ENCODE measurements around the gene DGLUCY. TPM values are rescaled to one million over a fixed set of nuclear protein-coding genes. Genes with fewer than 3 reads are reported as not detected.

The DGLUCY gene
- total and polyA plus RNA-seq, 4 donors, result 29.0 to 74.3 (median 52.1) TPM

GRCh38 chr14:91068642-91069041 lies 45.2 kb upstream of the DGLUCY start:
- Histone ChIP-seq H3K27me3 (ENCODE audit: control insufficient read depth in 3 of 3, insufficient read depth in 3 of 3, low read length in 2 of 3) (no peaks in the 10 kb centered on the region), H3K27ac (ENCODE audit: low read depth in 1 of 2, low read length in 1 of 2) (no peak overlapping the region), H3K4me1 (ENCODE audit: control insufficient read depth in 5 of 5, insufficient read depth in 5 of 5, low read length in 5 of 5) (peaks cover 0 to 2% (median 0%) of the 10 kb centered on the region in 5 donors), H3K9me3 (ENCODE audit: control insufficient read depth in 4 of 4, insufficient read depth in 3 of 4, low read length in 3 of 4) (peaks cover 0 to 2% (median 0%) of the 10 kb centered on the region in 4 donors), H3K4me3 (no peak overlapping the region), H3K36me3 (ENCODE audit: control insufficient read depth in 4 of 4, insufficient read depth in 4 of 4, low read length in 4 of 4) (no peaks in the 10 kb centered on the region), H3K9ac (ENCODE audit: insufficient read depth in 1 of 2, low read length in 2 of 2) (no peak overlapping the region)
- ATAC-seq (ENCODE audit: insufficient read depth, low FRiP score) (no peak), DNase-seq (no peak)
- TF ChIP-seq, protein P1, sequence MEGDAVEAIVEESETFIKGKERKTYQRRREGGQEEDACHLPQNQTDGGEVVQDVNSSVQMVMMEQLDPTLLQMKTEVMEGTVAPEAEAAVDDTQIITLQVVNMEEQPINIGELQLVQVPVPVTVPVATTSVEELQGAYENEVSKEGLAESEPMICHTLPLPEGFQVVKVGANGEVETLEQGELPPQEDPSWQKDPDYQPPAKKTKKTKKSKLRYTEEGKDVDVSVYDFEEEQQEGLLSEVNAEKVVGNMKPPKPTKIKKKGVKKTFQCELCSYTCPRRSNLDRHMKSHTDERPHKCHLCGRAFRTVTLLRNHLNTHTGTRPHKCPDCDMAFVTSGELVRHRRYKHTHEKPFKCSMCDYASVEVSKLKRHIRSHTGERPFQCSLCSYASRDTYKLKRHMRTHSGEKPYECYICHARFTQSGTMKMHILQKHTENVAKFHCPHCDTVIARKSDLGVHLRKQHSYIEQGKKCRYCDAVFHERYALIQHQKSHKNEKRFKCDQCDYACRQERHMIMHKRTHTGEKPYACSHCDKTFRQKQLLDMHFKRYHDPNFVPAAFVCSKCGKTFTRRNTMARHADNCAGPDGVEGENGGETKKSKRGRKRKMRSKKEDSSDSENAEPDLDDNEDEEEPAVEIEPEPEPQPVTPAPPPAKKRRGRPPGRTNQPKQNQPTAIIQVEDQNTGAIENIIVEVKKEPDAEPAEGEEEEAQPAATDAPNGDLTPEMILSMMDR (IDR thresholded peaks at IDR 0.05; ENCODE audit: control extremely low read depth, extremely low read depth), result no peak
- 81 to 84% methylated on average over 2 of the region's 2 CpGs for WGBS, 2 donors

GRCh38 chr14:91070572-91070971 lies 43.3 kb upstream of the DGLUCY start:
- TF ChIP-seq, protein P1 (IDR thresholded peaks at IDR 0.05; ENCODE audit: control extremely low read depth, extremely low read depth), result no peak
- Histone ChIP-seq H3K4me1 (ENCODE audit: control insufficient read depth in 5 of 5, insufficient read depth in 5 of 5, low read length in 5 of 5) (peaks cover 0 to 2% (median 0%) of the 10 kb centered on the region in 5 donors), H3K36me3 (ENCODE audit: control insufficient read depth in 4 of 4, insufficient read depth in 4 of 4, low read length in 4 of 4) (no peaks in the 10 kb centered on the region), H3K9ac (ENCODE audit: insufficient read depth in 1 of 2, low read length in 2 of 2) (no peak overlapping the region), H3K9me3 (ENCODE audit: control insufficient read depth in 4 of 4, insufficient read depth in 3 of 4, low read length in 3 of 4) (peaks cover 0 to 2% (median 0%) of the 10 kb centered on the region in 4 donors), H3K27me3 (ENCODE audit: control insufficient read depth in 3 of 3, insufficient read depth in 3 of 3, low read length in 2 of 3) (no peaks in the 10 kb centered on the region), H3K27ac (ENCODE audit: low read depth in 1 of 2, low read length in 1 of 2) (no peak overlapping the region), H3K4me3 (no peak overlapping the region)
- ATAC-seq (ENCODE audit: insufficient read depth, low FRiP score) (no peak), DNase-seq (no peak)

GRCh38 chr14:91075553-91075952 lies 38.3 kb upstream of the DGLUCY start:
- Histone ChIP-seq H3K27ac (ENCODE audit: low read depth in 1 of 2, low read length in 1 of 2) (no peak overlapping the region), H3K27me3 (ENCODE audit: control insufficient read depth in 3 of 3, insufficient read depth in 3 of 3, low read length in 2 of 3) (no peaks in the 10 kb centered on the region), H3K9me3 (ENCODE audit: control insufficient read depth in 4 of 4, insufficient read depth in 3 of 4, low read length in 3 of 4) (no peaks in the 10 kb centered on the region), H3K4me3 (no peak overlapping the region), H3K9ac (ENCODE audit: insufficient read depth in 1 of 2, low read length in 2 of 2) (no peak overlapping the region), H3K4me1 (ENCODE audit: control insufficient read depth in 5 of 5, insufficient read depth in 5 of 5, low read length in 5 of 5) (no peaks in the 10 kb centered on the region), H3K36me3 (ENCODE audit: control insufficient read depth in 4 of 4, insufficient read depth in 4 of 4, low read length in 4 of 4) (no peaks in the 10 kb centered on the region)
- ATAC-seq (ENCODE audit: insufficient read depth, low FRiP score), result no peak
- DNase-seq, result no peak
- TF ChIP-seq, protein P1 (IDR thresholded peaks at IDR 0.05; ENCODE audit: control extremely low read depth, extremely low read depth), result no peak
- 67 to 84% methylated on average over 5 of the region's 5 CpGs for WGBS, 2 donors

- Histone ChIP-seq H3K27me3 (ENCODE audit: control insufficient read depth in 3 of 3, insufficient read depth in 3 of 3, low read length in 2 of 3) (no peaks in the 10 kb centered on the region), H3K27ac (ENCODE audit: low read depth in 1 of 2, low read length in 1 of 2) (no peak overlapping the region), H3K4me1 (ENCODE audit: control insufficient read depth in 5 of 5, insufficient read depth in 5 of 5, low read length in 5 of 5) (peaks cover 0 to 1% (median 0%) of the 10 kb centered on the region in 5 donors), H3K9me3 (ENCODE audit: control insufficient read depth in 4 of 4, insufficient read depth in 3 of 4, low read length in 3 of 4) (peaks cover 0 to 2% (median 0%) of the 10 kb centered on the region in 4 donors), H3K4me3 (no peak overlapping the region), H3K9ac (ENCODE audit: insufficient read depth in 1 of 2, low read length in 2 of 2) (no peak overlapping the region), H3K36me3 (ENCODE audit: control insufficient read depth in 4 of 4, insufficient read depth in 4 of 4, low read length in 4 of 4) (no peaks in the 10 kb centered on the region)
- WGBS, 2 donors, result 89 to 90% methylated on average over 9 of the region's 9 CpGs
- ATAC-seq (ENCODE audit: insufficient read depth, low FRiP score), result no peak
- no peak for DNase-seq
- TF ChIP-seq, protein P1 (IDR thresholded peaks at IDR 0.05; ENCODE audit: control extremely low read depth, extremely low read depth), result no peak
Measured at GRCh38 chr14:91078095-91078737, 35.7 kb upstream of the DGLUCY start.

All from lung (tissue), 12 donors.